Calu3 (cell line): Measurements from ENCODE around the gene TBC1D2. TPM values are rescaled to one million over a fixed set of nuclear protein-coding genes. Genes with fewer than 3 reads are reported as not detected.

Experiments
- BruUV-seq: library from RNA; stranded (reverse); fragments of 400-500 nt; replicated peaks from 2 replicates; lab custom pipeline; 2021; lab: Mats Ljungman, UMichigan
- CTCF ChIA-PET: fragments of 300-600 bp; sonication (Branson Sonifier 250); formaldehyde crosslinking; loops from one replicate; lab custom pipeline; 2022; ENCODE audit warnings: antibody characterized with exemption; lab: Charles Lee
- DNase-seq: peaks from one replicate; pipeline ENCODE4 v3.0.0; 2022
- H3K27ac Mint-ChIP-seq: one replicate; pipeline ENCODE4 v1.8.0; 2022; ENCODE audit warnings: mixed read lengths; ENCODE audit not compliant: unreplicated experiment
- H3K27me3 Mint-ChIP-seq: one replicate; pipeline ENCODE4 v1.8.0; 2022; ENCODE audit warnings: mixed read lengths; ENCODE audit not compliant: unreplicated experiment
- H3K36me3 Mint-ChIP-seq: one replicate; pipeline ENCODE4 v1.8.0; 2022; ENCODE audit warnings: mild to moderate bottlenecking, moderate library complexity, mixed read lengths; ENCODE audit not compliant: insufficient read depth, unreplicated experiment
- H3K4me1 Mint-ChIP-seq: one replicate; pipeline ENCODE4 v1.8.0; 2022; ENCODE audit warnings: mild to moderate bottlenecking, low read depth, mixed read lengths; ENCODE audit not compliant: unreplicated experiment
- H3K4me3 Mint-ChIP-seq: one replicate; pipeline ENCODE4 v1.8.0; 2022; ENCODE audit warnings: mild to moderate bottlenecking, low read depth, moderate library complexity, mixed read lengths; ENCODE audit not compliant: unreplicated experiment
- H3K9me3 Mint-ChIP-seq: one replicate; pipeline ENCODE4 v1.8.0; 2022; ENCODE audit warnings: low read depth, mixed read lengths; ENCODE audit not compliant: unreplicated experiment
- intact Hi-C: fragments of 100-400 bp; cut with micrococcal nuclease; formaldehyde crosslinking; loops from one replicate; pipeline ENCODE4 v1.10.0; 2022; ENCODE audit not compliant: unreplicated experiment
- total RNA-seq: library from RNA; stranded (reverse); gene quantifications from 2 replicates; pipeline ENCODE4 v1.2.3, GENCODE V29; 2022
- TF ChIP-seq, protein P1 (sequence below): fragments of 200-600 bp; IDR thresholded peaks from one replicate; pipeline ENCODE4 v1.8.0; 2022; ENCODE audit warnings: antibody characterized with exemption; ENCODE audit not compliant: unreplicated experiment

The TBC1D2 gene
- total RNA-seq, 1 experiment from 2014 or later: 8.3 TPM

DNA sequence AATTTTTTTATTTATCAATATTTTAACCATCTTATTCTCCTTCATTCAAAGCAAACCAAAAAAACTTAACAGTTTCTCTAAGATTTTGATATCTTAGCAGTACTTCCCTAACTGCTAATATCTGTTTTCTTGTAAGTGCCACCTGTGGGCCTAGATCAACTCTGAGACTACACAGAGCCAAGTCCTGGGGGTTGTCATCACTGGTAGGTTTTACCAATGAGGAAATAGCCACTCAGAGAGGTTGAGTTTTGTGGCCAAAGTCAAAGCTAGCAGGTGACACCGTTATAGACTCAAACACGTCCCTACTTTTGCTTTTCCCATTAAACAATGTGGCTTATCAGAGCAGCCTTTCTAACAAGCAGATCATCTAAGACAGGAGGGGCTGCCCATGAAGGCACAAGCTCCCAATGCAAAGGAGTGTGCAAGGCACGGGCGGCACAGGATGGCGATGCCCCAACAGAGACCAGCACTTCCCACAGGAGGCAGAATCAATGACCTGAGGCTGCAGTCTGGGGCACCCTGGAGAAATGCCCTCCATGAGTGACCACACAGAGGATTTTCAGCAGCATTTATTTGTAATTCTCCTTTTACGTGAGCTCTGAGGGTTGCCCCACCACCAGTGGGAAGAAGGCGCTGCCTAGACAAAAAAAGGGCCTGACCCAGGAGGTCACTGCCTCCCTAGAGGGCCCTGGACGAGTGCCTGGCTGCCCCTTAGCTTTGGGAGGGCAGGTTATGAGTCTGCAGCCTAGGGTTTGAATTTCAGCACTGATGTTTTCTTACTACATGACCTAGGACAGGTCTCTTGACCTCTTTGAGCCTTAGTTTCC is 7.4 kb downstream of the TBC1D2 start:
- Mint-ChIP-seq H3K36me3 (peaks cover 7% of the 10 kb centered on the region), H3K27me3 (no peaks in the 10 kb centered on the region), H3K27ac (no peak overlapping the region), H3K4me1 (peaks cover 42% of the 10 kb centered on the region), H3K9me3 (no peaks in the 10 kb centered on the region), H3K4me3 (no peak overlapping the region)
- CTCF ChIA-PET: no interaction called here
- TF ChIP-seq, protein P1, sequence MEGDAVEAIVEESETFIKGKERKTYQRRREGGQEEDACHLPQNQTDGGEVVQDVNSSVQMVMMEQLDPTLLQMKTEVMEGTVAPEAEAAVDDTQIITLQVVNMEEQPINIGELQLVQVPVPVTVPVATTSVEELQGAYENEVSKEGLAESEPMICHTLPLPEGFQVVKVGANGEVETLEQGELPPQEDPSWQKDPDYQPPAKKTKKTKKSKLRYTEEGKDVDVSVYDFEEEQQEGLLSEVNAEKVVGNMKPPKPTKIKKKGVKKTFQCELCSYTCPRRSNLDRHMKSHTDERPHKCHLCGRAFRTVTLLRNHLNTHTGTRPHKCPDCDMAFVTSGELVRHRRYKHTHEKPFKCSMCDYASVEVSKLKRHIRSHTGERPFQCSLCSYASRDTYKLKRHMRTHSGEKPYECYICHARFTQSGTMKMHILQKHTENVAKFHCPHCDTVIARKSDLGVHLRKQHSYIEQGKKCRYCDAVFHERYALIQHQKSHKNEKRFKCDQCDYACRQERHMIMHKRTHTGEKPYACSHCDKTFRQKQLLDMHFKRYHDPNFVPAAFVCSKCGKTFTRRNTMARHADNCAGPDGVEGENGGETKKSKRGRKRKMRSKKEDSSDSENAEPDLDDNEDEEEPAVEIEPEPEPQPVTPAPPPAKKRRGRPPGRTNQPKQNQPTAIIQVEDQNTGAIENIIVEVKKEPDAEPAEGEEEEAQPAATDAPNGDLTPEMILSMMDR: no peak
- BruUV-seq: no TSS peak
- DNase-seq: no peak
- intact Hi-C loops: no loop called here

DNA sequence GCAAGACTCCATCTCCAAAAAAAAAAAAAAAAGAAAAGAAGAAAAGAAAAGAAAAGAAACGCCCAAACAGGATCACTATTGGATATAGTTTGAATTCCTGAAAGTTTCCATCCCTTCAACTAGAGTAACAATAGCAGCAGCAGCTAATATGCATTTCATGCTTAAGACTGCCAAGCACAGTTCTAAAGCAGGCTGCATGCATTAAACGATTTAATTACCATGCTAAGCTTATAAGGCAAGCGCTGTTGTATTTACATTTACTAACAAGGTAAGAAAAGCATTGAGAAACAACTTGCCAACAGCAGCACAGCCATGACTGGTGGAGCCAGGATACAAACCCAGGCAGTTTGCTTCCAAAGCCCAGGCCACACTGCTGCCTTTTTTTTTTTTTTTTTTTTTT is 13.0 kb downstream of the TBC1D2 start:
- H3K27me3 Mint-ChIP-seq: no peaks in the 10 kb centered on the region
- H3K36me3 Mint-ChIP-seq: no peaks in the 10 kb centered on the region
- H3K27ac Mint-ChIP-seq: no peak overlapping the region
- CTCF ChIA-PET: interaction anchor here (0.7 kb wide), 1 partner anchor 200 kb away, joined by 6 read pairs; no protein-coding TSS in a partner anchor
- H3K4me1 Mint-ChIP-seq: no peaks in the 10 kb centered on the region
- BruUV-seq: no TSS peak
- TF ChIP-seq, protein P1: no peak
- no peak for DNase-seq
- no peak overlapping the region for H3K4me3 Mint-ChIP-seq
- intact Hi-C loops: no loop called here
- H3K9me3 Mint-ChIP-seq: no peaks in the 10 kb centered on the region

DNA sequence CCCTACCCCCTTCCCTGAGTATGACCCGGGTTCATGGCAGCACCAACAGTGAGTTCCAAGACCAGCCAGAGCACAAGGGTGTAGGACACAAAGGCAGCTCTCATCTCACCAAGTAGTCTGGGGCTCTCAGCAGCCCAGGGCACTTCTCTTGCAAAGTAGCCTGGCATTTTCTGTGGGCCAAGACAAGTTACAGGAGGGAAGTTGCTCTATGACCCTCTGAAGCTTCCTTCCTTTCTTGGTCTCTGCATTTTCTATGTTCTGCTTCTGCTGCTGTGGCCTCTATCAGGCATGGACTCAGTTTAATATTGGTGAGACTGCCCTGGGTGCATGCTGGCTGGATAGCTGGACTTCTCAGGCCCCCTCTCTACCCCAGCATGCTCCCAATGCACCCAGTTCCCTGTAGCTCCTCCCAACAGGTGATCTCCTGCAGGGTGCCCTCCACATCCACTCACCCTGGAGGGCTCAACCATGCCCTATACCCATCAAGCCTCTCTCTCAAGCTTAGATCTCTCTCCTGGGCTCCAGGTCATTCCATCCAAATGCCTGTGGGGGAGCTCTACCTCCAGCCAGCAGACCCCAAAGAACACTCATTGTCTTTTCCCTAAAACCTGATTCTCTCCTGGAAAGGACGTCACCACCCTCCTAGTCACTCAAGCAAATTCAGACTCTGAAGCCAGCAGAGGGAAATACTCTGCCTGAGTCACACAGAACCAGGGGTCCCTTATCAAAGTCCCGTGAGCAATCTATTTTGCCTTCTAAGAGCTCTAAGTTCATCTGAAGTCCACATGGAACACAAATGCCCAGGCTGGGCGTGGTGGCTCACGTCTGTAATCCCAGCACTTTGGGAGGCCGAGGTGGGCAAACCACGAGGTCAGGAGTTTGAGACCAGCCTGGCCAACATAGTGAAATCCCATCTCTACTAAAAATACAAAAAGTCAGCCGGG is 13.8 kb downstream of the TBC1D2 start:
- no peak for DNase-seq
- no peak overlapping the region for H3K27ac Mint-ChIP-seq
- H3K4me1 Mint-ChIP-seq: no peaks in the 10 kb centered on the region
- H3K9me3 Mint-ChIP-seq: no peaks in the 10 kb centered on the region
- CTCF ChIA-PET: interaction anchor here (0.7 to 0.9 kb wide), 2 partner anchors 14 to 201 kb away, joined by 3 to 6 read pairs; partner anchors contain the start of gene TBC1D2
- no peaks in the 10 kb centered on the region for H3K27me3 Mint-ChIP-seq
- BruUV-seq: no TSS peak
- TF ChIP-seq, protein P1: no peak
- intact Hi-C loops: no loop called here
- no peak overlapping the region for H3K4me3 Mint-ChIP-seq
- no peaks in the 10 kb centered on the region for H3K36me3 Mint-ChIP-seq

DNA sequence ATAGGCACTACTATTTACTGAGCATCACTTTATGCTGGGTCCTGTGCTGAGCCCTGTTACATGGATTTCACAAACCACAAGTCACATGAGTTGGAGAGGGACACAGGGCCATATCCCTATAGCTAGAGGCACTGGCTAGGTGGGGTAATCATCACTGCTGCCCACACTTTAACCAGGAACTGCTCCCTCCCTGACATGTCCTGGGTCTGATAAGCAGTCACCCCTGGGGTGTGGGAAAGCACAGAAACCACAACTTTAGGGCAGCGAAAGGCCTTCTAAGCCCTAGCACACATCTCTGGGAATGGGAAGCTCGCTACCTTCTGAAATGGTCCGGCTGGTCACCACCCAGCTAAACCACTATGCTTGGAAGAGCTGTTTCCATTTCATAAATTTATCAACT is 15.0 kb downstream of the TBC1D2 start:
- TF ChIP-seq, protein P1: no peak
- no TSS peak for BruUV-seq
- H3K9me3 Mint-ChIP-seq: no peaks in the 10 kb centered on the region
- DNase-seq: no peak
- no peak overlapping the region for H3K4me3 Mint-ChIP-seq
- no peaks in the 10 kb centered on the region for H3K27me3 Mint-ChIP-seq
- H3K36me3 Mint-ChIP-seq: no peaks in the 10 kb centered on the region
- intact Hi-C loops: no loop called here
- no peaks in the 10 kb centered on the region for H3K4me1 Mint-ChIP-seq
- CTCF ChIA-PET: interaction anchor here (0.9 kb wide), 1 partner anchor 16 kb away, joined by 5 read pairs; no protein-coding TSS in a partner anchor
- no peak overlapping the region for H3K27ac Mint-ChIP-seq
